Liver (tissue), 9 donors: ENCODE data around the gene PDE5A. TPM values are rescaled to one million over a fixed set of nuclear protein-coding genes. Genes with fewer than 3 reads are reported as not detected.
"Not testable (repeated sequence)": the region's sequence is repeated elsewhere in the genome, so short reads cannot be mapped to it uniquely, and the experiment has no call there.

Source experiments
- DNase-seq: peaks from one replicate; pipeline ENCODE4 v3.0.0-alpha.2; 2017; ENCODE audit warnings: low spot score
- H3K27ac ChIP-seq, 2 donors: one replicate each; pipeline ENCODE4 v1.7.0; 2013; ENCODE audit warnings: inconsistent platforms in 2 of 2, low read length in 2 of 2, control low read depth in 1 of 2, low read depth in 1 of 2, mild to moderate bottlenecking in 1 of 2
- H3K27me3 ChIP-seq, 4 donors: one replicate each; pipeline versions ENCODE4 v1.6.1 to v1.7.0; 2013; ENCODE audit warnings: low read length in 3 of 4, inconsistent platforms in 1 of 4, mild to moderate bottlenecking in 1 of 4, moderate library complexity in 1 of 4; ENCODE audit not compliant: control insufficient read depth in 4 of 4, insufficient read depth in 4 of 4
- H3K36me3 ChIP-seq, 4 donors: one replicate each; pipeline versions ENCODE4 v1.6.1 to v1.7.0; 2013; ENCODE audit warnings: low read length in 3 of 4, mild to moderate bottlenecking in 3 of 4, low read depth in 1 of 4, moderate library complexity in 1 of 4; ENCODE audit not compliant: control insufficient read depth in 4 of 4, insufficient read depth in 3 of 4
- H3K4me1 ChIP-seq, 4 donors: one replicate each; pipeline versions ENCODE4 v1.6.1 to v1.7.0; 2013; ENCODE audit warnings: low read length in 3 of 4, mild to moderate bottlenecking in 3 of 4, moderate library complexity in 1 of 4; ENCODE audit not compliant: control insufficient read depth in 4 of 4, insufficient read depth in 4 of 4
- H3K4me3 ChIP-seq, 3 donors: one replicate each; pipeline versions ENCODE4 v1.6.1 to v1.7.0; 2013; ENCODE audit warnings: low read length in 3 of 3, control low read depth in 1 of 3, low read depth in 1 of 3, mild to moderate bottlenecking in 1 of 3
- H3K9ac ChIP-seq, 2 donors: one replicate each; pipeline ENCODE4 v1.7.0; 2013; ENCODE audit warnings: low read length in 2 of 2, mild to moderate bottlenecking in 2 of 2, moderate library complexity in 2 of 2, control low read depth in 1 of 2, low read depth in 1 of 2
- H3K9me3 ChIP-seq, 4 donors: one replicate each; pipeline versions ENCODE4 v1.6.1 to v1.7.0; 2013; ENCODE audit warnings: low read length in 3 of 4; ENCODE audit not compliant: control insufficient read depth in 4 of 4
- EGR1 ChIP-seq, 2 donors: IDR thresholded peaks; 2 replicates each; pipeline ENCODE4 v1.6.1; 2016 to 2018; ENCODE audit warnings: antibody characterized with exemption in 2 of 2, low read depth in 2 of 2
- FOXA1 ChIP-seq: IDR thresholded peaks from 2 replicates; pipeline ENCODE4 v1.6.1; 2016; ENCODE audit warnings: antibody characterized with exemption
- HNF4A ChIP-seq, 2 donors: conservative IDR thresholded peaks; 2 replicates each; pipeline ENCODE4 v1.6.1; 2016; ENCODE audit warnings: antibody characterized with exemption in 2 of 2, mild to moderate bottlenecking in 2 of 2
- HNF4G ChIP-seq: IDR thresholded peaks from 2 replicates; pipeline ENCODE4 v1.6.1; 2016; ENCODE audit warnings: antibody characterized with exemption
- JUND ChIP-seq, 2 donors: IDR thresholded peaks; 2 replicates each; pipeline ENCODE4 v1.6.1; 2016; ENCODE audit warnings: antibody characterized with exemption in 2 of 2
- NR2F2 ChIP-seq: IDR thresholded peaks from 2 replicates; pipeline ENCODE4 v1.6.1; 2016; ENCODE audit warnings: antibody characterized with exemption
- RAD21 ChIP-seq, 2 donors: IDR thresholded peaks; 2 replicates each; pipeline ENCODE4 v1.6.1; 2016; ENCODE audit warnings: antibody characterized with exemption in 2 of 2, mild to moderate bottlenecking in 2 of 2
- SP1 ChIP-seq: IDR thresholded peaks from 2 replicates; pipeline ENCODE4 v1.6.1; 2018; ENCODE audit warnings: antibody characterized with exemption, mild to moderate bottlenecking
- TAF1 ChIP-seq: conservative IDR thresholded peaks from 2 replicates; pipeline ENCODE4 v1.6.1; 2016; ENCODE audit warnings: antibody characterized with exemption, mild to moderate bottlenecking
- WGBS: extraction: QIAGEN DNeasy Blood & Tissue Kit; methylation state at CpG from one replicate; pipeline ENCODE4 v1.1.7; 2013; 5-methylcytosine and 5-hydroxymethylcytosine counted together
- polyA plus RNA-seq, 2 donors: library from polyadenylated mRNA; stranded (reverse) in 1 of 2; unstranded in 1 of 2; fragments of 200-250 nt in 1 of 2; fragments of >200 nt in 1 of 2; fragmentation: Nextera tagmentation in 1 of 2; extraction: Ambion mirVana in 1 of 2; gene quantifications; one replicate each; pipeline versions ENCODE4 v1.2.1 to v1.2.3, GENCODE V29; 2013 to 2015
- total RNA-seq, 2 donors: library from RNA; depleted of rRNA; stranded (reverse); fragments of >200 nt; gene quantifications; one replicate each; pipeline ENCODE4 v1.2.3, GENCODE V29; 2014
- TF ChIP-seq, protein P1 (sequence below): IDR thresholded peaks from 2 replicates; pipeline ENCODE4 v1.6.1; 2016; ENCODE audit warnings: antibody characterized with exemption, mild to moderate bottlenecking
- donor health status: healthy.
- donor health status: healthy.
- donor health status: healthy.
- donor health status: healthy.
- donor health status: healthy.

PDE5A gene
- total and polyA plus RNA-seq, 4 donors, result 0.61 to 3.8 (median 3.0) TPM

DNA sequence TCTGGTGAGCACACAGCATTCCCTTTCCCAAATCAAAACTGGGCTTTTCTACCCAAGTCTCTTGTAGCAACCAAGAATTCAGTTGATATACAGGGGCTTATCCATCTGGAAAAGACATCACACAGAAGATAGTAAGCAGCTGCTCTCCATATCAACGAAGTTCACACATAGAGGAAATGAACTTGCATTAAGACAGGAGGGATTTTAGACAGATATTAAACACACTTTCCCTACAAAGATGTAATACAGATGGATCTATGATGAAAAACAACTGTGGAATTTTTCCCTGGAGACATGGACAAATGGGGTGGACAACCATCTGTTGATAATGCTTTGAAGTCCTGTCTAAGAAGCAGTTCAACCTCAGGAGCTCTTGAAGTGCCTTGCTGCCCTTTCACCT lies 9.8 kb upstream of the PDE5A start (continued):
- TF ChIP-seq, protein P1, sequence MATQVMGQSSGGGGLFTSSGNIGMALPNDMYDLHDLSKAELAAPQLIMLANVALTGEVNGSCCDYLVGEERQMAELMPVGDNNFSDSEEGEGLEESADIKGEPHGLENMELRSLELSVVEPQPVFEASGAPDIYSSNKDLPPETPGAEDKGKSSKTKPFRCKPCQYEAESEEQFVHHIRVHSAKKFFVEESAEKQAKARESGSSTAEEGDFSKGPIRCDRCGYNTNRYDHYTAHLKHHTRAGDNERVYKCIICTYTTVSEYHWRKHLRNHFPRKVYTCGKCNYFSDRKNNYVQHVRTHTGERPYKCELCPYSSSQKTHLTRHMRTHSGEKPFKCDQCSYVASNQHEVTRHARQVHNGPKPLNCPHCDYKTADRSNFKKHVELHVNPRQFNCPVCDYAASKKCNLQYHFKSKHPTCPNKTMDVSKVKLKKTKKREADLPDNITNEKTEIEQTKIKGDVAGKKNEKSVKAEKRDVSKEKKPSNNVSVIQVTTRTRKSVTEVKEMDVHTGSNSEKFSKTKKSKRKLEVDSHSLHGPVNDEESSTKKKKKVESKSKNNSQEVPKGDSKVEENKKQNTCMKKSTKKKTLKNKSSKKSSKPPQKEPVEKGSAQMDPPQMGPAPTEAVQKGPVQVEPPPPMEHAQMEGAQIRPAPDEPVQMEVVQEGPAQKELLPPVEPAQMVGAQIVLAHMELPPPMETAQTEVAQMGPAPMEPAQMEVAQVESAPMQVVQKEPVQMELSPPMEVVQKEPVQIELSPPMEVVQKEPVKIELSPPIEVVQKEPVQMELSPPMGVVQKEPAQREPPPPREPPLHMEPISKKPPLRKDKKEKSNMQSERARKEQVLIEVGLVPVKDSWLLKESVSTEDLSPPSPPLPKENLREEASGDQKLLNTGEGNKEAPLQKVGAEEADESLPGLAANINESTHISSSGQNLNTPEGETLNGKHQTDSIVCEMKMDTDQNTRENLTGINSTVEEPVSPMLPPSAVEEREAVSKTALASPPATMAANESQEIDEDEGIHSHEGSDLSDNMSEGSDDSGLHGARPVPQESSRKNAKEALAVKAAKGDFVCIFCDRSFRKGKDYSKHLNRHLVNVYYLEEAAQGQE, result no peak

DNA sequence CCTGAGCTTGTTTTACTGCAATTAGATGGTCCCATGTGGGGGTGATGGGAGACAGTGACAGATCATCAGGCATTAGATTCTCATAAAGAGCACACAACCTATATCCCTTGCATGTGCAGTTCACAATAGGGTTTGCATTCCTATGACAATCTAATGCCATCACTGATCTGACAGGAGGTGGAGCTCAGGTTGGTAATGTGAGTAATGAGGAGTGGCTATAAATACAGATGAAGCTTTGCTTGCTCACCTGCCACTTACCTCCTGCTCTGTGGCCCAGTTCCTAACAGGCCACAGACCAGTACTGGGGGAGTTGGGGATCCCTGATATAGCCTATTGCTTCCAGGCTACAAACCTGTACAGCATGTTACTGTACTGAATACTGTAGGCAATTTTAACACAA lies 8.2 kb upstream of the PDE5A start:
- not testable (repeated sequence) for H3K9me3 ChIP-seq, H3K27me3 ChIP-seq, H3K36me3 ChIP-seq, H3K4me1 ChIP-seq, H3K4me3 ChIP-seq, H3K9ac ChIP-seq, DNase-seq, H3K27ac ChIP-seq

DNA sequence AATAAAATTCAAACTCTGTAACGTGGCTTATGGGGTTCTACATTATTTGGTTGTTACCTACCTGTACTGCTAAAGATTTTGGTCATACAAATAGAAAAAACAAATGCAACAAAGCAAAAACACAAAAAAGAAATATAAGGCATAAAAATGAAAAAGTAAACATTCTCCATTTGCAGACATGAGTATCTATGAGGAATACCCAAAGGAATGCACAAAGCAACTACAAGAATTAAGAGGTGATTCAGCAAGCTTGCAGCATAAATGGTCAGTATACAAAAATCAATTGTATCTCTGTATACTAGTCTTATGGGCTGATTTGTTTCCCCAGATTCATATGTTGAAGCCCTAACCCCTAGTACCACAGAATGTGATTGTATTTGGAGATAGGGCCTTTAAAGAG lies 3.6 kb upstream of the PDE5A start:
- Histone ChIP-seq H3K36me3 (no peaks in the 10 kb centered on the region), H3K27me3 (no peaks in the 10 kb centered on the region), H3K9me3 (no peaks in the 10 kb centered on the region), H3K4me3 (no peak overlapping the region), H3K27ac (no peak overlapping the region), H3K4me1 (peaks cover 4 to 19% (median 15%) of the 10 kb centered on the region in 4 donors), H3K9ac (no peak overlapping the region)
- TF ChIP-seq HNF4A (conservative IDR thresholded peaks at IDR 0.05) (no peak), SP1 (no peak), NR2F2 (no peak), JUND (IDR thresholded peaks at IDR 0.05) (no peak), FOXA1 (no peak), TAF1 (no peak)
- WGBS, result 89% methylated on average over 1 of the region's 1 CpG
- DNase-seq, result no peak

DNA sequence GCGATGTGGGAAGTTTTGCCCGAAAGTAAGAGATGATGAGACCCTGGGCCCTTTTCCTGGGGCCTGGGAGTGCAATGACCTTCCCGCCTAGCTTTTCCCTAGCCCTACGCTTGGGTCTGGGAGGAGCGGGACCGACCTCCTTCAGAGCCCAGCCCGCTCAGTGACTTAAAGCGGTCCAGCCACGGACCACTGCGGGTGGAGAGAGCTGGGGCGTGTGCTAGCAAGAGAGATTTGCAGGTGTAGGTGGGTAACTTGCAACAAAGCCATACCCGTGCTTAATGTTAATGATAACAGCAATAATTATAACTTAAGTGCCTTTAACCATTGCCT lies 503 bp upstream of the PDE5A start:
- no peaks in the 10 kb centered on the region for H3K27me3 ChIP-seq
- no peaks in the 10 kb centered on the region for H3K36me3 ChIP-seq
- H3K9ac ChIP-seq, result no peak overlapping the region
- TF ChIP-seq HNF4G (no peak), JUND (IDR thresholded peaks at IDR 0.05) (no peak), SP1 (no peak), RAD21 (IDR thresholded peaks at IDR 0.05) (no peak), EGR1 (IDR thresholded peaks at IDR 0.05; ENCODE audit: low read depth in 2 of 2) (no peak)
- TF ChIP-seq, protein P1, result no peak
- H3K27ac ChIP-seq, result no peak overlapping the region
- H3K4me3 ChIP-seq, result peak overlapping the region in 2 of 3 donors; percentile 55 to 79
- H3K4me1 ChIP-seq, result peaks cover 9 to 27% (median 21%) of the 10 kb centered on the region in 4 donors
- no peak for DNase-seq
- H3K9me3 ChIP-seq, result no peaks in the 10 kb centered on the region
- under 1% methylated on average over 12 of the region's 12 CpGs for WGBS
